ENCODE results near the gene KLF1. TPM values are rescaled to one million over a fixed set of nuclear protein-coding genes. Genes with fewer than 3 reads are reported as not detected.
A peak's percentile ranks its signal among the peaks of the same experiment; 100 is the strongest.

Gene KLF1
- total RNA-seq, 1 donor from 2014 or later, result not detected

DNA sequence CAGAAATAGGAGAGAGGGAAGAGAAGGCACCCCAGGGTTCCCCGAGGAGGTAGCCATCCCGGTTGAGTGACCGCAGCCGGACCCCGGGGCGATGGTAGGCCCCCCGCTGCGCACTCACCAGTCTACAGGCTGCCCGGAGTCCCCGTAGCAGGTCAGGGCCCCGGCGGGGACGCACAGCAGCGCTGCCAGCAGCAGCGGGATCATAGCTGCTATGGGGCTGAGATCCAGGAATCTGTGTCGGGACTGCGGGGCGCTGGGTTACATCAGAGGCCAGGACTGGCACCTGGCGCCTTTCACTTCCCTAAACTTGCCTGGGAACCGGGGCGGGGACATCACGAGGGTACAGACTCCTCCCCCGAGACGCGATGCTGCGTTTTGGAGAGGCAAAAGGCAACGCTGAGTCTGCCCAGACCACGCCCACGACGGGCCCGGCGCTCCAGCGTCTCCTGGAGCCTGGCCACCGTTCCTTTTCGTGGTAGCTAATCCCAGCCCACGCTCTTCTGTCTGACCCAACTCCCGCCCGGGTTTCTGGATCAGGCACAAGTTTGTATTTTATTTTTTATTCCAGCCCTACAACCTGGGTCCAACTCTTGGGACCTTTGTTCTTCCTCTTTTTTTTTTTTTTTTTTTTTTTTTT is 5.7 kb downstream of the KLF1 start, which contains the start of gene DNASE2:
DNASE2 (minus strand) TSS at position 278 of the 637 bp plus-strand sequence; CDS start at position 204, 74 bp downstream.
- TF ChIP-seq, protein P1, sequence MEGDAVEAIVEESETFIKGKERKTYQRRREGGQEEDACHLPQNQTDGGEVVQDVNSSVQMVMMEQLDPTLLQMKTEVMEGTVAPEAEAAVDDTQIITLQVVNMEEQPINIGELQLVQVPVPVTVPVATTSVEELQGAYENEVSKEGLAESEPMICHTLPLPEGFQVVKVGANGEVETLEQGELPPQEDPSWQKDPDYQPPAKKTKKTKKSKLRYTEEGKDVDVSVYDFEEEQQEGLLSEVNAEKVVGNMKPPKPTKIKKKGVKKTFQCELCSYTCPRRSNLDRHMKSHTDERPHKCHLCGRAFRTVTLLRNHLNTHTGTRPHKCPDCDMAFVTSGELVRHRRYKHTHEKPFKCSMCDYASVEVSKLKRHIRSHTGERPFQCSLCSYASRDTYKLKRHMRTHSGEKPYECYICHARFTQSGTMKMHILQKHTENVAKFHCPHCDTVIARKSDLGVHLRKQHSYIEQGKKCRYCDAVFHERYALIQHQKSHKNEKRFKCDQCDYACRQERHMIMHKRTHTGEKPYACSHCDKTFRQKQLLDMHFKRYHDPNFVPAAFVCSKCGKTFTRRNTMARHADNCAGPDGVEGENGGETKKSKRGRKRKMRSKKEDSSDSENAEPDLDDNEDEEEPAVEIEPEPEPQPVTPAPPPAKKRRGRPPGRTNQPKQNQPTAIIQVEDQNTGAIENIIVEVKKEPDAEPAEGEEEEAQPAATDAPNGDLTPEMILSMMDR (IDR thresholded peaks at IDR 0.05), result no peak
- peaks cover 15% of the 10 kb centered on the region for H3K27me3 Mint-ChIP-seq (ENCODE audit: low read depth)
- H3K9me3 Mint-ChIP-seq (ENCODE audit: low read depth), result no peaks in the 10 kb centered on the region
- H3K4me3 Mint-ChIP-seq (ENCODE audit: unreplicated experiment), result peak within 1 kb of the TSS; percentile 85
- peaks cover 8% of the 10 kb centered on the region for H3K36me3 Mint-ChIP-seq (ENCODE audit: low read depth)
- H3K4me1 Mint-ChIP-seq (ENCODE audit: low read depth), result peaks cover 17% of the 10 kb centered on the region
- peak; percentile 97 for DNase-seq (ENCODE audit: low spot score)
- peak within 1 kb of the TSS; percentile 85 for H3K27ac Mint-ChIP-seq (ENCODE audit: unreplicated experiment)

DNA sequence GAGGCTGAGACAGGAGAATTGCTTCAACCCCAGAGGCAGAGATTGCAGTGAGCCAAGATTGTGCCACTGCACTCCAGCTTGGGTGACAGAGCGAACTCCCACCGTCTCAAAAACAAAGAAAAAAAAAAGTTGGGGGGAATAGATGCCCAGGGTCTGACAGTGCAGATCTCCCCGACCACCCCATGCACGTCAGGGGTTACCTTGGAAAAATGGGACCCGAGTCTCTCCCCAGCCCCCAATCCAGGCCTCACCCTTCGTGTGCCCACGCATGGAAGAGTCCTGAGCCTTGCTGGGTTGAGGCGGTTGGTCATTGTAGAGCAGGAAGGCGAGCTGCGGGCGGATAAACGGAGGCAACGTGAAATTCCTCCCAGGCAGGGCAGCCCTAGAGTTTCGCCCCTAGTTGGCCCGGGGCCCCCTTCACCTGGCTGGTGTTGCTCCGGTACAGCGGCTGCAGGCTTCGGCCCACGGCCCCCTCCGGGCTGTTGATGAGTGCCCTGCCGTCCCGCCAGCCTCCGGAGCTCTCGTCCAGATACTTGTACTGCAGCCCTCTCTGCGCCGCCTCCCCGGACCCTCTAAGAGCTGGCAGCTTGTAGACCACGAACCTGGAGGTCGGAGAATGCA is 6.3 kb downstream of the KLF1 start:
- Mint-ChIP-seq H3K4me1 (ENCODE audit: low read depth) (peaks cover 16% of the 10 kb centered on the region), H3K27ac (ENCODE audit: unreplicated experiment) (peak overlapping the region; percentile 85), H3K4me3 (ENCODE audit: unreplicated experiment) (peak overlapping the region; percentile 85), H3K27me3 (ENCODE audit: low read depth) (peaks cover 13% of the 10 kb centered on the region), H3K36me3 (ENCODE audit: low read depth) (peaks cover 8% of the 10 kb centered on the region), H3K9me3 (ENCODE audit: low read depth) (no peaks in the 10 kb centered on the region)
- TF ChIP-seq, protein P1 (IDR thresholded peaks at IDR 0.05), result no peak
- DNase-seq (ENCODE audit: low spot score), result no peak

DNA sequence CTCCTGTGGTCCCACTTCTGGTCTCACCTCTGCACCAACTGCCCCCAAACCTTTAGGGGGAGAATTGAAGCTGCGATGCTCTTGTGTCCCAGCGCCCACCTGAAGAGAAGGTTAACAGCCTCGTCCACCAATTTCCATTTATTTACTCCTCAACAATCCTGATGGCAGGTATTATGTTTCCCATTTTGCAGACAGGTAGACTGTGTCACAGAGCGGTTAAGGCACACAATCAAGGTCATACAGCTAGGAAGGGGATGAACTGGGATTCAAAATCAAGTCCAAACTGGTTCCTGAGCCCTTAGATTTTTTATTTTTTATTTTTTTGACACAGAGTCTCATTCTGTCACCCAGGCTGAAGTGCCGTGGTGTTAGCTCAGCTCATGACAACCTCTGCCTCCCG is 11.9 kb downstream of the KLF1 start:
- H3K4me1 Mint-ChIP-seq (ENCODE audit: low read depth), result peaks cover 1% of the 10 kb centered on the region
- peaks cover 3% of the 10 kb centered on the region for H3K9me3 Mint-ChIP-seq (ENCODE audit: low read depth)
- no peak overlapping the region for H3K27ac Mint-ChIP-seq (ENCODE audit: unreplicated experiment)
- no peak overlapping the region for H3K4me3 Mint-ChIP-seq (ENCODE audit: unreplicated experiment)
- no peak for DNase-seq (ENCODE audit: low spot score)
- TF ChIP-seq, protein P1 (IDR thresholded peaks at IDR 0.05), result no peak
- H3K27me3 Mint-ChIP-seq (ENCODE audit: low read depth), result no peaks in the 10 kb centered on the region
- H3K36me3 Mint-ChIP-seq (ENCODE audit: low read depth), result peaks cover 12% of the 10 kb centered on the region

DNA sequence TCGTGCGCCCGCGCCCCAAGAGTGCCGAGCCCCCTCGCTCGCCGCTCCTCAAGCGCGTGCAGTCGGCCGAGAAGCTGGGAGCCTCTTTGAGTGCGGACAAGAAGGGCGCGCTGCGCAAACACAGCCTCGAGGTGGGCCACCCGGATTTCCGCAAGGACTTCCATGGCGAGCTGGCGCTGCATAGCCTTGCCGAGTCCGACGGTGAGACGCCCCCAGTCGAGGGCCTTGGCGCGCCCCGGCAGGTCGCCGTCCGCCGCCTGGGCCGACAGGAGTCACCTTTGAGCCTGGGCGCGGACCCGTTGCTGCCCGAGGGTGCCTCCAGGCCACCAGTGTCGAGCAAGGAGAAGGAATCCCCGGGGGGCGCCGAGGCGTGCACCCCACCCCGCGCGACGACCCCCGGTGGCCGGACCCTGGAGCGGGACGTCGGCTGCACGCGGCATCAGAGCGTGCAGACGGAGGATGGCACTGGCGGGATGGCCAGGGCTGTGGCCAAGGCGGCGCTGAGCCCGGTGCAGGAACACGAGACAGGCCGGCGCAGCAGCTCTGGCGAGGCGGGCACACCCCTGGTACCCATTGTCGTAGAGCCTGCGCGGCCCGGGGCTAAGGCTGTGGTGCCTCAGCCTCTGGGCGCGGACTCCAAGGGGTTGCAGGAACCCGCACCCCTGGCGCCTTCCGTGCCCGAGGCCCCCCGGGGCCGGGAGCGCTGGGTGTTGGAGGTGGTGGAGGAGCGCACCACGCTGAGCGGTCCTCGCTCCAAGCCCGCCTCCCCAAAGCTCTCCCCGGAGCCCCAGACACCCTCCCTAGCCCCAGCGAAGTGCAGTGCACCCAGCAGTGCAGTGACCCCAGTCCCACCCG is 12.9 kb downstream of the KLF1 start:
- Mint-ChIP-seq H3K36me3 (ENCODE audit: low read depth) (peaks cover 12% of the 10 kb centered on the region), H3K4me1 (ENCODE audit: low read depth) (no peaks in the 10 kb centered on the region), H3K9me3 (ENCODE audit: low read depth) (peaks cover 3% of the 10 kb centered on the region), H3K27ac (ENCODE audit: unreplicated experiment) (no peak overlapping the region), H3K4me3 (ENCODE audit: unreplicated experiment) (no peak overlapping the region), H3K27me3 (ENCODE audit: low read depth) (no peaks in the 10 kb centered on the region)
- TF ChIP-seq, protein P1 (IDR thresholded peaks at IDR 0.05), result no peak
- no peak for DNase-seq (ENCODE audit: low spot score)

All from chondrocyte (in vitro differentiated cells).